GM21723 (cell line): ENCODE data around the gene SSR2.
A peak's percentile ranks its signal among the peaks of the same experiment; 100 is the strongest.
"Not testable (repeated sequence)": the region's sequence is repeated elsewhere in the genome, so short reads cannot be mapped to it uniquely, and the experiment has no call there.

Experiments
- ATAC-seq: cut with Tn5 transposase; IDR thresholded peaks from one replicate; pipeline ENCODE4 v1.9.1; 2021; ENCODE audit warnings: mild to moderate bottlenecking, moderate library complexity; ENCODE audit not compliant: unreplicated experiment

The SSR2 gene

GRCh38 chr1:155996166-155996565 lies 24.6 kb downstream of the SSR2 start:
- no peak for ATAC-seq

GRCh38 chr1:155993595-155993994 lies 27.2 kb downstream of the SSR2 start:
- ATAC-seq, result no peak

- ATAC-seq, result no peak
Observed at GRCh38 chr1:155990005-155990739, 30.6 kb downstream of the SSR2 start.

GRCh38 chr1:155989242-155990004 lies 31.3 kb downstream of the SSR2 start:
- ATAC-seq, result no peak

- ATAC-seq, result not testable (repeated sequence)
Observed at GRCh38 chr1:155984903-155985645, 35.7 kb downstream of the SSR2 start.

GRCh38 chr1:155984341-155984740 lies 36.4 kb downstream of the SSR2 start:
- no peak for ATAC-seq

GRCh38 chr1:155983191-155984024 lies 37.3 kb downstream of the SSR2 start:
- no peak for ATAC-seq

- no peak for ATAC-seq
Observed at GRCh38 chr1:155982106-155982505, 38.6 kb downstream of the SSR2 start.

GRCh38 chr1:155981266-155982088 lies 39.3 kb downstream of the SSR2 start:
- ATAC-seq, result no peak

- no peak for ATAC-seq
Observed at GRCh38 chr1:155979597-155980343, 41.0 kb downstream of the SSR2 start.

- ATAC-seq, result no peak
Observed at GRCh38 chr1:155978973-155979429, 41.8 kb downstream of the SSR2 start.

- ATAC-seq, result peak; percentile 53
Observed at GRCh38 chr1:155978325-155978972, 42.3 kb downstream of the SSR2 start, which contains the start of gene ARHGEF2. ARHGEF2 (minus strand) TSS chr1:155978547; CDS start chr1:155978427, 120 bp downstream.

GRCh38 chr1:155977690-155978324 lies 42.9 kb downstream of the SSR2 start:
- ATAC-seq, result no peak

- no peak for ATAC-seq
Observed at GRCh38 chr1:155976913-155977689, 43.6 kb downstream of the SSR2 start.

- no peak for ATAC-seq
Observed at GRCh38 chr1:155976062-155976912, 44.5 kb downstream of the SSR2 start.

GRCh38 chr1:155975375-155976061 lies 45.2 kb downstream of the SSR2 start:
- no peak for ATAC-seq
